Nucleus accumbens (tissue), 56 donors: ENCODE results near the gene CENPF.
"Not testable (repeated sequence)": the region's sequence is repeated elsewhere in the genome, so short reads cannot be mapped to it uniquely, and the experiment has no call there.

Experiments used
- DNase-seq, 56 donors: peaks; one replicate each; lab custom pipeline; 2025; lab: John Stamatoyannopoulos, UW

Gene CENPF

DNA sequence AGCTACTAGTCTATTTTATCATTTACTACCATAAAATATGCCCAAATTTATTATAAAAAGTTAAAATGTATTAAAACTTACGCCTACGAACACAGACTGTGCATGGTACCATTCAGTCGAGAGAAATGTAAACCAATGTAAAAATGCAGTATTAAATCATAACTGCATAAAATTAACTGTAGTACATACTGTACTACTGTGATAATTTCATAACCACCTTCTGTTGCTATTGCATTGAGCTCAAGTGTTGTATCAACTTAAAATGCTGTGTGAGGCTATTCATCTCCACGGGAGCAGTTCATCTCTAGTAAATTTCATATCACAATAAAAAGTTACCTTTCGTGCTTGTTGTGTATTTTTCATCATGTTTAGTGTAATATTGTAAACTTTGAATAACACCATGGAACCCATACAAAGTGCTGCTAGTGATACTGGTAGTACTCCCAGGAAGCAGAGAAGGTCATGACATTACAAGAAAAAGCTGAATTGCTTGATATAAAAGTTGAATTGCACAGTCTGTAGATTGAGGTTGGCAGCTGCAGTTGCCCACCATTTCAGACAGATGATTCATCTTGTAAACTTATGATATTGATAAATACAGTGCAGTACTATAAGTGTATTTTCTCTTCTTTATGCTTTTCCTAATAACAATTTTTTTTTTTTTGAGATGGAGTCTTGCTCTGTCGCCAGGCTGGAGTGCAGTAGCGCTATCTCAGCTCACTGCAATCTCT is 19.0 kb upstream of the CENPF start:
- no peak for DNase-seq

DNA sequence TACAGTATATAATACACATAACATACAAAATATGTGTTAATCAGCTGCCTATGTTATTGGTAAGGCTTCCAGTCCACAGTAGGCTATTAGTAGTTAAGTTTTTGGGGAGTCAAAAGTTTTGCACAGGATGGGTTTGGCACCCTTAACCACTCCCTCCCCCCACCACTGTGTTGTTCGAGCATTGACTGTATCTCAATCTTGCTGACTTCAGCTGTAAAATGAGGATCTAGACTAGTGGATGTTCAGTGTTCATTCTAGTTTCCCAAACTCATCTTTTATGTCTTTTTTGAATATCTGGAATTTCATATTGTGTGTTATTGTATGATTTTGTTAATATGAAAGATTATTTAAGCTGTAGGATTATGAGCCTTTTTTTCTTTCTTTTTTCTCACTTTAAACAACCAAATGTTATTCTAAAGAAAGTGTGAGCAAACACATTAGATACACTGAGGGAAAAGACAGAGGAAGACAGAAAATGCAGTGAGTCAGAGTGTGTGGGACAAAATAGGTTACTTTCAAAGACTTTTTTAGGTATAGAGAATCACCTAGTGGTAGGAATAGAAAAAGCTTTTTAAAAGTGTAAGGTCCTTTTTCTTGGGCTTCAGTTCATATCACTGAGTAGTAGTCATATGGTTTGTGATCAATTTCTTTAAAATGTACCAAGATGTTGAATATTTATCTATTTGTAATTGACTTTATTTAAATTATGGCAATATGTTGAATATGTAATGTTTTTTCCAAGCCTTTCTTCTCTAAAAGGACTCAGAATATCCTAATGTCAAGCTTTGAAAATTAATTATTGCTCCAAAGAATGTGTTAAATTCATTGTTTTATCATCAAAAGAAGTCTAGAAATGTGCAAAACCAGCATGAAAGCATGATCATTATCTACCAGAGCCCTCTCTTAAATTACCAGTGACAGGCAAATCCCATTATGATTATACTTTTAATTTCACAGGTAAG is 17.9 kb upstream of the CENPF start:
- no peak for DNase-seq

DNA sequence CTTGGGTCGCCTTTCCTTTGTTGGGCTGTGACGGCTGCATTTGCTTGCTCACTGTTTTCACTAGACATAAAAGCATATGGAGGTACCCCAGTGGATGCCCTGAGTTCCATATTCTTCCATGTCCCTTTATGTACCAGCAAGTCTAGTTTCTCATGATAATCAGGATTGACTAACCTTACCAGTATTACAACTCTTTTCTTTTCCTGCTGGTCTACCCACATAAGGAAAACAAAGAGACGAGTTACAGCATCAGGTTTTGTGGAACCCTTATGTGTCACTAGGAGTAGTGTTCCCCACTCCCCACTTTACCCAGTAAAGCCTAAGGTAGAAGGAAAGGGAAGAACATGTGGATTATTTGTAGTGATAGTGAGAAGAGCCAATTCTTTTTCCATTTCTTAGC is 16.4 kb upstream of the CENPF start:
- no peak for DNase-seq

DNA sequence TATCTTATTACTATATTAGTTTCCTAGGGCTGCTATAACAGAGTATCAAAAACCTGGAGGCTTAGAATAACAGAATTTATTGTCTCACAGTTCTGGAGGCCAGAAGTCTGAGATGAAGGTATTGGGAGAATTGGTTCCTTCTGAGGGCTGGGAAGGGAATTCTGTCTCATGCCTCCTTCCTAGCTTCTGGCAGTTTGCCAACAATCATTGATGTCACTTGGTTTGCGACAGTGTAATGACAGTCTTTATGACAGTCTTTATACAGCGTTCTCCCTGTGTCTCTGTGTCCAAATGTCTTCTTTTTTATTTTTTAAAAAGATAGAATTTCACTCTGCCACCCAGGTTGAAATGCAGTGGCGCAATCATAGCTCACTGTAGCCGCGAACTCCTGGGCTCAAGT is 15.8 kb upstream of the CENPF start:
- DNase-seq = no peak

DNA sequence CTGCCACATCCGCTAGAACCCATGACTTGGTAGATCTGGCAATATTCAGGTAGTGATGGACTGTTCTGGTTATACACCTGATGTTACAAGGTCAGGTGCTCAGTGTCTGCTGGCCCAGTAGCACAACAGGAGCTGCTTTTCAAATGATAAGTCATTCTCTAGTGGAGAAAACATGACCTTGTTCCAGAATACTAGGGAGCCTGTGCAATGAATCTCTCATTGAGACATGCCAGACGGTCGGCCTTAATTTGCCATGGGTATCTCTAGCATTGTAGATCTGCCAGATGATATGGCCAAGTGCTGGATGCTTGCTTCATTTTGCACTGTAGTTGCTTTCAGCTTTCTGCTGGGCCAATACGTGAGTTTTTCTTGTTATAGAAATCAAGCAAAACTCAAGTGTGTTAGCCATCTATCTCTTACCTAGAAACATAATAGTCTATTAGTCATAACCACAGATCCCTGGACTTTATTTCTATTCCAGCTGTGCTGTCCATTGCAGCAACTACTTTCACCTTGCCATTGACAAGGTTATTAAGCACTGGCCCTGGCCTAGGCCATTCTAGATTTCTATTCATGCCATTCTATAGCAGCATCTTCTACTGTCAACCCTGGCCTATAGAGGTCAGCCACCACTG is 13.9 kb upstream of the CENPF start:
- no peak for DNase-seq

DNA sequence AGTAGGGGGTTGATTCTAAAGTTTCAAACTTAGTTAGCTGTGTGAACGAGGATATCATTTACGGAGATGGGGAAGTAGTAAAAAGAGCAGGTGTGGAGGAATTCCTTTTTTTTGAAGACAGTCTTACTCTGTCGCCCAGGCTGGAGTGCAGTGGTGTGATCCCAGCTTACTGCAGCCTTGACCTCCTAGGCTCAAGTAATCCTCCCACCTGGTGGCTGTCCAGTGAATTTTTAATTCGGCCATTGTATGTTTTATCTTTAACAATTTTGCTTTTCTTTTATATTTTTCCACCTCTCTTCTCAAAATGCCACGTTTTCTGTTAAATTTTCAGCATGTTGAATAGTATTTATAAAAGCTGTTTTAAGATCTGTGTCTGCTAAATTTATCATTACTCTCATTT is 12.3 kb upstream of the CENPF start:
- DNase-seq = no peak

DNA sequence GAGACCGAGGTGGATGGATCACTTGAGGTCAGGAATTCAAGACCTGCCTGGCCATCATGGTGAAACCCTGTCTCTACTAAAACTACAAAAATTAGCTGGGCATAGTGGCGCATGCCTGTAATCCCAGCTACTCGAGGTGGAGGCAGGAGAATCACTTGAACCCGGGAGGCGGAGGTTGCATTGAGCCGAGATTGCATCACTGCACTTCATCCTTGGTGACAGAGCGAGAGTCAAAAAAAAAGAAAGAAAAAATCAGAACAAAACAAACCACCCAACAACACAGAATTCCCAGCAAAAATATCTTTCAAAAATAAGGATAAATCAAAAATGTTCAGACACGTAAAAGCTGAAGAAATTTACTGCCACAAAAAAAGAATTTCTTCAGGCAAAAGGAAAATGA is 11.1 kb upstream of the CENPF start:
- DNase-seq = not testable (repeated sequence)

DNA sequence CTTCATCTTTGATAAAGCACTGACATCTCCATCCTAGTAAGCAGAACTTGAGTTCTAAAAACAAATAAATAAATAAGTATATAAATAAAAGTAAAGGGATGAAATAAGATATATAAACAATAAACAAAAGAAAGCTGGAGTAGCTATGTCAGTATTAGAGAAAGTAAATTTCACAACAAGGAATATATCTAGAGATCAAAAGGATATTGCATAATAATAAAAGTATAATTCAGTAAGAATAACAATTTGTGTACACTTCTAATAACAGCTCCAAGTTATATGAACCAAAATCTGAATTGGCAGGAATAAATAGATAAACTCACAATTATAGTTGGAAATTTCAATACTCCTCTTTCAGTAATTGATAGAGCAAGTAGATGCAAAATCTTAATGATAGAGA is 9.8 kb upstream of the CENPF start:
- no peak for DNase-seq

DNA sequence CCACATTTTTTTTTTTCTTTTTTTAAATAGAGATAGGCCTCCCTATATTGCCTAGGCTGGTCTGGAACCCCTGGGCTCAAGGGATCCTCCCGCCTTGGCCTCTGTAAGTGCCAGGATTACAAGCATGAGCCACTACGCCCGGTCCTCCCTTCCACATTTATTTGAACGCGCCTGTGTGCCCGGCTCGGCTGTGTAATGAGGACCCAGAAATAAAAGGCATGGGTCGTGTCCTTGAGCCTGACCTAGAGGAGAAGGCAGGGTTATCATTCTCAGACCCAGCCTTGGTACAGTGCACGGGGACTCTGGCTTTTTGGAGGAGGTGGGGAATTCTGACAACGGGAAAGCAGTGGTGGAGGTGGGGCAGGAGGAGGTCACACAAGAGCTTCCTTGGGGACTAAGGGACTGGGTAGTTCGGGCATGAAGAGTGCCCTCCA is 841 bp downstream of the CENPF start:
- no peak for DNase-seq

DNA sequence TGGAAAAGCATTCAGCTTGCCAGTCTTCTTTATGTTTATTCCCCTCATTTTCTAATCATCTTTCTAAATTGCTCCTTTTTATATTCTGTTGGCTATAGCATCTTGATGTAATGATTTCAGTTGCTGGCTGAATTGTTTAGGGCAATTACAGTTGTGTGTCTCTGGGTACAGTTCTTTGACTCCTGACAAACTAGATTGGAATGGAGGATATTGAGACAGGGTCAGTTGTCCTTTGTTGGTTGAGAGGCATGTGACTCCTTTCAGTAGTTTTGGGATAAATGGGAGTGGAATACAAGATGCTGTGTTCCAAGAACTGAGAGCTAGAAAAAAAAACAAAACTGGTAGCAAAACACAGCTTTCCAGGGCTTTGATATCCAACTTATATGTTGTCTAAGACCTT is 1.5 kb downstream of the CENPF start:
- no peak for DNase-seq

DNA sequence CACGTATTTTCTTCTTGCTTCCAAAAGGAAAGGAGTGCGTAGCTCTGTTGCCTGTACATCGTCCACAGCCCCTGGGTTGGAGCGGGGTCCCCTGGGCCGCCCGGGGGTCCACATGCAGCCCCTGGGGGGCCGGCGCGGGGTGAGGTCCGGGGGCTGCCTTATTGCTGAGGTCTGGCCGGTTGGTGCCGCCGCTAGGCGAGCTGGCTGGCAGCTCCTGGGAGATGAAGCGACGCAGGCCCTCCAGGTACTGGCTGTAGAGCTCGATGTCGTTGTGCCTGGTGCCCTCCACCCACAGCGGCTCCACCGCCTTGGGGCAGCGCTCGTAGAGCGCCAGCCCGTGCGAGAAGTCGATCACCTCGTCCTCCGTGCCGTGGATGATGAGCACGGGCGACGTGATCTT is 2.5 kb downstream of the CENPF start:
- not testable (repeated sequence) for DNase-seq

DNA sequence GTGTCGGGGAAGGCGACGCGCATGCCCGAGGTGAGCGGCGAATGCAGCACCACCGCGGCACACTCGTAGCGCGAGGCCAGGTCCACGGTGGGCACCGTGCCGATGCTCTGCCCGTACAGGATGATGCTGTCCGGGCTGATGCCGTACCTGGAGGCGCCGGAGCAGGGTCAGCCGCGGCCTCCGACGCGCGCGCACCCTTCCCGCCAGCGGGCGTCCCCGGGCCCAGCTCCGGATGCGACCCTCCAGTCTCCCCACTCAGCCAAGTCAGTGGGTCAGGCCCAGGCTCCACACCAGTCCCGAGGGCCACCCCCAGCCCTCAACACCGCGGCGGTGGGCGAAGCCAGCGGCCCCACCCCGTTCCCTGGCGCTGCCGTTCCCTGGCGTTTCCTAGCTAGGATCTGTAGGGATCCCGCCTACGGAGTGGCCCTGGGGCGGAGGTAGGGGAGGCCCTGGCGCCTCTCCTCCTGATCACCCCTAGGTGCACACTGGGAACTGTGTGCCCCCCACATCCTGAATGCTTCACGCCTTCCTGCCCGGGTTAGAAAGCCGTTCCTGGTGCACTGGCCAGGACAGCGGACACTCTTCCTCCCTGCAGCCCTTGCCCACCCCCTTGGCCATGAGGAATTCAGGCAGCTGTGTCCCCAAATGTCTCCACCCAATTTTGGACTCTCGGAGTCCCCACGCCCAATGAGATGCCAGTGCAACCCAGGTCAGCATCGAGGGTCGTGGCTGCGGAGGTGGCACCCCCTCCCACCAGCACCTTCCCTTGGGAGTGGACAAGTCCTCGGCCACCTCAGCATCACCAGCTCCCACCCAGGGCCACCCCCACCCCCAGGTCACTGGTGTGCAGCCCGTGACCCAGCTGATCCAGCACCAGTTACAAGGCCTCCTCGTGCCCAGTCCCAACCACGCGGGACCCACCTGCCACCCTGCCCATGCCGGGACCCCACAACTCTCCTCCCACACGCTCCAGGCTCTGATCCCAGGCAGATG is 3.2 kb downstream of the CENPF start:
- not testable (repeated sequence) for DNase-seq

DNA sequence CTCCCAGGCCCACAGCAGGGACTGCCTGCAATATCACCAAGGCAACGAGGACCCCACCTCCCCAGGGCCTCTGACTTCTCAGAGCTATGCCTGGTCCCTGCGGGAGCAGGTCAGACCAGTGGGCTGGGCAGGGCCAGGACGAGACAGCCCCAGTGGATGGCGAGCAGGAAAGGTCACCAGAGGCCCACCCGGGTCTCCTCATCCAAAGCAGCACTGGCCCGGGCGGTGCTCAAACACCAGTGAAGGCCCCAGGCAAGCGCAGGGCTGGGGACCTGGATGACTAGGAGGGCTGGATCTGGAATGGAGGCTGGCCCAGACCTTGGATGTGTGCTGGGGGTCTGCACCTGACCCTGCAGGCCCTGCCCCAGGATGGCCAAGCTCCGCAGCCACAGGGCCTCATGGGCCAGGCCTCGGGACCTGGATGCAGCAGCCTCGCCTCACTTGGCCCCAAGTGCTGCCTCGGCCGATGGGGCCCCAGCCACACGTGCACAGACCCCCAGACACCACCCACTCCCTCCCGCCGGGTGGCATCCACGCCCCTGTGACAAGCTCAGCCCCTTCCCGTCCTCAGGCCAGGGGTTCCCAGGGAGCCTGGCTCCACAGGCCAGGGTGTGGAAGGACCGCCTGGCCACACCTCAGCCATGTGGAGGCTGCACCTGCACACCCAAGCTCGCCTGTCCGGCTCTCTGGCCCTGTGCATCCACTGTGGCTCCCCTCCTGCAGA is 4.7 kb downstream of the CENPF start:
- not testable (repeated sequence) for DNase-seq

DNA sequence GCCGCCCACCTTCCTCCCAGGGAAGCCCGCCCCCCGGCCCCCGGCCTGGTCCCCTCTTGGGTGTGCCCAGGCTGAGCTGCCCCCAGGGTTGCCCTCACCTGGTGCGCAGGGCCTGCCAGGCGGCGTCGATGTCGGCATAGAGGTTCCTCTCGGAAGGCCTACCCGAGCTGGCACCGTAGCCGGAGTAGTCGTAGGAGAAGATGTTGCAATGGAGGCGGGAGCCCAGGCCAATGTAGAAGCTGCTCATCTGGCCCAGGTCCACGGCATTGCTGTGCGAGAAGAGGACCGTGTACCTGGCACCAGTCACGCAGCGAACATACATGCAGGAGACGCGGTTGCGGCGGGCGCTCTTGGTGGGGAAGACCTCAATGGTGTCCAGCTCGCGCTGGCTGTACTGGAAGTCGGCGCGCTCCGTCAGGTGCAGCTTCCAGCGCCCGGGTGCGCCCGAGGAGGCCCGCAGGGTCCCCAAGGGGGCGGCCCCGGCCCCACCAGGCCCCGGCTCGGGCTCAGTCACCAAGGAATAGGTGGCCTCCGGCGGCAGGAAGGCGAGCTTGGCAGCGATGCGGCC is 5.3 kb downstream of the CENPF start:
- not testable (repeated sequence) for DNase-seq

DNA sequence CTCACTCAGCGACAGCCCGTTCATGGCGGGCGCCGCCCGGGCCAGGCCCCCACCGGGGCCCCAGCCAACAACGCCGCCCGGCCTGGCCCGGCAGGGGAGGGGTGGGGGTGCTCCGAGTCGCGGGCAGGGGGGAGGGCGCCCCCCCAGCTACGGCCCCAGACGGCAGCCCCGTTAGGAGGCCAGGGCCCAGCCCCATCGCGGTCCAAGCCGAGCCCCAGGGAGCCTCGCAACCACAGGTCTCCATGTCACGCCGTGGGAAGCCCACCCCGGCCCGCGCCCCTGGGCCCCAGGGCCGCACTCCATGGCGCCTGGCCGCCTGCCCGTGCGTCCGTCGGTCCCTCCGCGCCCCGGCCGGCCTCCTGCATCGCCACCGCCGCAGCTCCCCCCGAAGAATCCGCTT is 5.8 kb downstream of the CENPF start:
- not testable (repeated sequence) for DNase-seq

DNA sequence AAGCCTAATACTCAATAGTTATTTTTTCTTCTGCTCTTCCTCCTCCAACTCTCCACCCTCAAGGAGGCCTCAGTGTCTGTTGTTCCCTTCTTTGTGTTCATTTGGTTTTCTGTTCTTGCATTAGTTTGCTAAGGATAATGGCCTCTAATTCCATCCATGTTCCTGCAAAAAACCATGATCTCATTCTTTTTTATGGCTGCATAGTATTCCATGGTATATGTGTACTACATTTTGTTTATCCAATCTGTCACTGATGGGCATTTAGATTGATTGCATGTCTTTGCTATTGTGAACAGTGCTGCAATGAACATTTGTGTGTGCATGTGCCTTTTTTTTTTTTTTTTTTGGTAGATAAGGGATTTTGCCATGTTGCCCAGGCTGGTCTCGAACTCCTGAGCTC is 6.7 kb downstream of the CENPF start:
- DNase-seq = no peak

DNA sequence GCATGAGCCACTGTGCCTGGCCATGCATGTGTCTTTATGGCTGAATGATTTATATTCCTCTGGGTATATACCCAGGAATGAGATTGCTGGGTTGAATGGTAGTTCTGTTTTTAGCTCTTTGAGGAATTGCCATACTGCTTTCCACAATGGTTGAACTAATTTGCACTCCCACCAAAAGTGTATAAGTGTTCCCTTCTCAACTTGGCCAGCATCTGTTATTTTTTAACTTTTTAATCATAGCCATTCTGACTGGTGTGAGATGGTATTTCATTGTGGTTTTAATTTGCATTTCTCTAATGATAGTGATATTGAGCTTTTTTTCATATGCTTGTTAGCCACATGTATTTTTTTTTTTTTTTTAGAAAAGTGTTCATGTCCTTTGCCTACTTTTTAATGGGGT is 7.1 kb downstream of the CENPF start:
- not testable (repeated sequence) for DNase-seq

DNA sequence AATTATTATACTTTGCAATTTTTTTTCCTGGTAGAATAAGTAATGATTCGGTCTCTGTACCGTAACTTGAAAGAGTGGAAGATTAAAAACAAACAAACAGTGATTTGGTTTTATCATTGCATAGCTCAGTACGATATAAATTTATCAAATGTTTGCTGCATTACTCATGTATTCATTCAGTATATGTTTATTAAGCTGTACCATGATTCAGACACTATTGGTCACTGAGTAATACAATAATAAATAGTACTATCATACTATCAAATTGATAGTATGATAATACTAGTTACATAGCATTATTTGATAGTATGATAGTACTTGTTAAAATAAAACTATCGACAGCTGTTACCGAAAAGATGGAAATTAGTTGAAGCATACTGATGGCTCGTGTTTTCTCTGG is 12.1 kb downstream of the CENPF start:
- no peak for DNase-seq

DNA sequence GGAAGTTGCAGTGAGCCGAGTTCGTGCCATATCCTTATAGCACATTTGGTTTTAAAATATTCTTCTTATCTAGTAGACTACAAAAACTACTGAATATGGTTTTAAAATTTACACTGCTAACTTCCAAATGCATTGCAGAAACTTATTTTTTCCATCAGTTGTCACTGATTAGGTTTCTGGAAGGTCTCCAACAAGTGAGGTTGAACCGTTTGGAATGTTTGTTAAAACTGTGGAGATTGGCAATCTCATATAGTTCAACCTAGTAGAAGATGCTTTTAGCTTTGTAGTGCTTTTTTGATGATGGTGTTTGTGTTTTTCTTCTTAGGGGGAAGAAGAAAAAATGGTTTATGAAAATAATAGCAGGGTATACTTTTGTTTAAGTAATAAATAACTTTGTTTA is 12.9 kb downstream of the CENPF start:
- no peak for DNase-seq
